SK-N-MC (cell line): ENCODE measurements around the gene FTCD.
"Not testable (repeated sequence)": the region's sequence is repeated elsewhere in the genome, so short reads cannot be mapped to it uniquely, and the experiment has no call there.

Experiments used
- DNase-seq: peaks from one replicate; pipeline ENCODE4 v3.0.0-alpha.2; 2011; ENCODE audit warnings: low read depth, low spot score
- H3K27ac ChIP-seq: fragments of 200-600 bp; sonication (generic); 2 replicates; pipeline ENCODE4 v1.5.1; 2016; ENCODE audit warnings: mixed run types
- H3K36me3 ChIP-seq: fragments of 200-600 bp; sonication (generic); 2 replicates; pipeline ENCODE4 v1.6.1; 2017; ENCODE audit warnings: antibody characterized with exemption, low read length, mixed read lengths; ENCODE audit not compliant: insufficient read depth
- H3K4me3 ChIP-seq: fragments of 200-600 bp; sonication (generic); 2 replicates; pipeline ENCODE4 v1.5.1; 2016
- H3K9ac ChIP-seq: fragments of 200-600 bp; sonication (generic); 2 replicates; pipeline ENCODE4 v1.8.0; 2017; ENCODE audit warnings: mixed run types, mixed read lengths; ENCODE audit not compliant: insufficient read length
- H3K9me3 ChIP-seq: fragments of 200-600 bp; sonication (generic); 2 replicates; pipeline ENCODE4 v1.6.1; 2017; ENCODE audit warnings: low read depth, mild to moderate bottlenecking, antibody characterized with exemption, low read length, moderate library complexity, mixed read lengths
- EZH2 ChIP-seq: fragments of 200-600 bp; sonication (generic); IDR thresholded peaks from one replicate; pipeline ENCODE4 v1.6.1; 2017; ENCODE audit warnings: antibody characterized with exemption
- FOXP2 ChIP-seq: optimal IDR thresholded peaks from 2 replicates; pipeline ENCODE3; 2011; ENCODE audit warnings: mild to moderate bottlenecking, moderate library complexity; ENCODE audit not compliant: insufficient read depth; ENCODE audit errors: extremely low read length, control extremely low read depth
- POLR2AphosphoS5 ChIP-seq: IDR thresholded peaks from 2 replicates; pipeline ENCODE4 v1.6.1; 2012; ENCODE audit warnings: mild to moderate bottlenecking, low read depth, low read length, borderline replicate concordance

The FTCD gene

GRCh38 chr21:46108827-46109312 lies 46.5 kb downstream of the FTCD start:
- TF ChIP-seq POLR2AphosphoS5 (no peak), EZH2 (no peak)
- H3K9ac ChIP-seq, result no peak overlapping the region
- no peak for DNase-seq
- peaks cover 12% of the 10 kb centered on the region; the same call in 1 of the 2 replicates for H3K36me3 ChIP-seq
- H3K9me3 ChIP-seq, result 0 out of 2 replicates have a peak, but pooled peaks cover 2% of the 10 kb centered on the region
- no peak overlapping the region for H3K27ac ChIP-seq
- no peak overlapping the region for H3K4me3 ChIP-seq

- not testable (repeated sequence) for H3K9me3 ChIP-seq, DNase-seq, H3K9ac ChIP-seq, H3K4me3 ChIP-seq, H3K27ac ChIP-seq, H3K36me3 ChIP-seq
Observed at GRCh38 chr21:46107376-46107775, 48.0 kb downstream of the FTCD start.

GRCh38 chr21:46104104-46104503 lies 51.3 kb downstream of the FTCD start:
- no peak for TF ChIP-seq POLR2AphosphoS5
- no peak for TF ChIP-seq EZH2
- no peak for TF ChIP-seq FOXP2
- DNase-seq, result no peak
- Histone ChIP-seq H3K36me3 (no peaks in the 10 kb centered on the region; the same call in 1 of the 2 replicates), H3K27ac (no peak overlapping the region), H3K9me3 (0 out of 2 replicates have a peak, but pooled peaks cover 2% of the 10 kb centered on the region), H3K9ac (no peak overlapping the region), H3K4me3 (no peak overlapping the region)

GRCh38 chr21:46100906-46101305 lies 54.5 kb downstream of the FTCD start:
- Histone ChIP-seq H3K36me3 (no peaks in the 10 kb centered on the region; the same call in 1 of the 2 replicates), H3K4me3 (no peak overlapping the region), H3K9ac (no peak overlapping the region), H3K9me3 (0 out of 2 replicates have a peak, but pooled peaks cover 2% of the 10 kb centered on the region), H3K27ac (no peak overlapping the region)
- no peak for DNase-seq
- TF ChIP-seq EZH2 (no peak), FOXP2 (no peak), POLR2AphosphoS5 (no peak)

GRCh38 chr21:46100426-46100825 lies 55.0 kb downstream of the FTCD start:
- TF ChIP-seq EZH2 (no peak), FOXP2 (no peak), POLR2AphosphoS5 (no peak)
- H3K4me3 ChIP-seq, result no peak overlapping the region
- H3K9ac ChIP-seq, result no peak overlapping the region
- no peaks in the 10 kb centered on the region; the same call in 1 of the 2 replicates for H3K36me3 ChIP-seq
- DNase-seq, result no peak
- no peak overlapping the region for H3K27ac ChIP-seq
- H3K9me3 ChIP-seq, result 0 out of 2 replicates have a peak, but pooled peaks cover 1% of the 10 kb centered on the region

- no peak overlapping the region for H3K9ac ChIP-seq
- DNase-seq, result no peak
- TF ChIP-seq FOXP2, result no peak
- TF ChIP-seq EZH2, result no peak
- no peak for TF ChIP-seq POLR2AphosphoS5
- no peak overlapping the region for H3K4me3 ChIP-seq
- H3K36me3 ChIP-seq, result no peaks in the 10 kb centered on the region; the same call in 1 of the 2 replicates
- H3K9me3 ChIP-seq, result no peaks in the 10 kb centered on the region
- H3K27ac ChIP-seq, result no peak overlapping the region
Observed at GRCh38 chr21:46100020-46100419, 55.4 kb downstream of the FTCD start.

GRCh38 chr21:46099476-46099875 lies 55.9 kb downstream of the FTCD start:
- no peak for DNase-seq
- Histone ChIP-seq H3K4me3 (no peak overlapping the region), H3K27ac (no peak overlapping the region), H3K9ac (no peak overlapping the region), H3K9me3 (no peaks in the 10 kb centered on the region), H3K36me3 (no peaks in the 10 kb centered on the region; the same call in 1 of the 2 replicates)
- no peak for TF ChIP-seq EZH2
- no peak for TF ChIP-seq POLR2AphosphoS5
- TF ChIP-seq FOXP2, result no peak

GRCh38 chr21:46098303-46099141 lies 56.9 kb downstream of the FTCD start:
- Histone ChIP-seq H3K9me3 (no peaks in the 10 kb centered on the region), H3K27ac (no peak overlapping the region), H3K36me3 (no peaks in the 10 kb centered on the region; the same call in 1 of the 2 replicates), H3K4me3 (peak overlapping the region; percentile 84), H3K9ac (peak overlapping the region; percentile 76)
- TF ChIP-seq POLR2AphosphoS5 (no peak), EZH2 (no peak), FOXP2 (no peak)
- DNase-seq, result no peak
